PC-3 (cell line): ENCODE data around the gene MPL. TPM values are rescaled to one million over a fixed set of nuclear protein-coding genes. Genes with fewer than 3 reads are reported as not detected.

Experiments
- ATAC-seq: fragments of 200-7000 bp; cut with Tn5 transposase; 2 replicates; pipeline ENCODE4 v1.9.1; 2020; ENCODE audit warnings: mild to moderate bottlenecking, moderate library complexity
- BruUV-seq: library from RNA; stranded (reverse); fragments of 400-500 nt; replicated peaks from 2 replicates; lab custom pipeline; 2021; lab: Mats Ljungman, UMichigan
- CTCF ChIA-PET: fragments of 300-600 bp; sonication (Branson Sonifier 250); formaldehyde crosslinking; loops from one replicate; lab custom pipeline; 2022; ENCODE audit warnings: antibody characterized with exemption; lab: Charles Lee
- POLR2A ChIA-PET: fragments of 300-600 bp; sonication (Branson Sonifier 250); formaldehyde crosslinking; loops from one replicate; lab custom pipeline; 2022; ENCODE audit warnings: antibody characterized with exemption; ENCODE audit not compliant: unreplicated experiment; lab: Charles Lee
- DNase-seq: peaks from one replicate; pipeline ENCODE4 v3.0.0-alpha.2; 2015
- H2AFZ ChIP-seq: fragments of 300-600 bp; sonication (generic); 2 replicates; pipeline ENCODE4 v1.6.0; 2016; ENCODE audit warnings: antibody characterized with exemption, low read length
- H3F3A ChIP-seq: fragments of 300-600 bp; sonication (generic); one replicate; pipeline ENCODE4 v1.6.0; 2017; ENCODE audit warnings: antibody characterized with exemption, low read length, control low read depth, mild to moderate bottlenecking; ENCODE audit not compliant: unreplicated experiment
- H3K27ac ChIP-seq: fragments of 300-600 bp; sonication (generic); 2 replicates; pipeline ENCODE4 v1.5.1; 2016; ENCODE audit warnings: mild to moderate bottlenecking, low read length
- H3K27me3 ChIP-seq: fragments of 300-600 bp; sonication (generic); 2 replicates; pipeline ENCODE4 v1.6.1; 2016; ENCODE audit warnings: low read length, mixed read lengths
- H3K36me3 ChIP-seq: fragments of 300-600 bp; sonication (generic); 2 replicates; pipeline ENCODE4 v1.6.1; 2016; ENCODE audit warnings: low read depth, mixed run types, low read length, mixed read lengths
- H3K4me1 ChIP-seq: fragments of 300-600 bp; sonication (generic); 2 replicates; pipeline ENCODE4 v1.5.1; 2016; ENCODE audit warnings: low read length; ENCODE audit not compliant: insufficient read depth
- H3K4me2 ChIP-seq: fragments of 300-600 bp; sonication (generic); 2 replicates; pipeline ENCODE4 v1.6.0; 2016; ENCODE audit warnings: low read length
- H3K4me3 ChIP-seq: fragments of 300-600 bp; sonication (generic); 2 replicates; pipeline ENCODE4 v1.5.1; 2016; ENCODE audit warnings: mild to moderate bottlenecking, low read length, mixed read lengths
- H3K79me2 ChIP-seq: fragments of 300-600 bp; sonication (generic); 2 replicates; pipeline ENCODE4 v1.6.1; 2017; ENCODE audit warnings: low read length, mixed read lengths
- H3K9ac ChIP-seq: fragments of 300-600 bp; sonication (generic); 2 replicates; pipeline ENCODE4 v1.6.0; 2016; ENCODE audit warnings: mild to moderate bottlenecking, low read length
- H3K9me2 ChIP-seq: fragments of 300-600 bp; sonication (generic); replicated peaks from 2 replicates; pipeline ENCODE4 v1.6.1; 2016; ENCODE audit warnings: mixed run types, low read length, mixed read lengths
- H3K9me3 ChIP-seq: fragments of 300-600 bp; sonication (generic); 2 replicates; pipeline ENCODE4 v1.6.1; 2016; ENCODE audit warnings: low read length, mixed read lengths
- H4K20me1 ChIP-seq: fragments of 300-600 bp; sonication (generic); 2 replicates; pipeline ENCODE4 v1.6.1; 2016; ENCODE audit warnings: low read length, mixed read lengths
- EZH2 ChIP-seq: fragments of 300-600 bp; sonication (generic); IDR thresholded peaks from one replicate; pipeline ENCODE4 v1.6.1; 2017; ENCODE audit warnings: antibody characterized with exemption, mild to moderate bottlenecking, low read length; ENCODE audit not compliant: unreplicated experiment
- EZH2phosphoT487 ChIP-seq: fragments of 300-600 bp; sonication (generic); IDR thresholded peaks from 2 replicates; pipeline ENCODE4 v1.6.1; 2018; ENCODE audit warnings: mild to moderate bottlenecking, antibody characterized with exemption, low read length, borderline replicate concordance
- intact Hi-C: fragments of 100-400 bp; cut with micrococcal nuclease; formaldehyde crosslinking; loops from 2 replicates; pipeline ENCODE4 v1.9.0; 2023
- total RNA-seq: library from RNA; depleted of rRNA; stranded (reverse); fragments of >200 nt; gene quantifications from 2 replicates; pipeline ENCODE4 v1.2.3, GENCODE V29; 2014
- TF ChIP-seq, protein P1 (sequence below): fragments of 300-600 bp; sonication (generic); conservative IDR thresholded peaks from 2 replicates; pipeline ENCODE4 v1.5.1; 2017; ENCODE audit warnings: antibody characterized with exemption, low read depth, mild to moderate bottlenecking, low read length

Gene MPL
- total RNA-seq, 1 experiment from 2014 or later = not detected

GRCh38 chr1:43331688-43332087, 5.9 kb upstream of the MPL start:
- no TSS peak for BruUV-seq
- intact Hi-C loops = no loop called here
- no peaks in the 10 kb centered on the region for H3F3A ChIP-seq

GRCh38 chr1:43334453-43335205, 3.0 kb upstream of the MPL start:
- CTCF ChIA-PET = no interaction called here
- Histone ChIP-seq H3K4me1 (peaks cover 8% of the 10 kb centered on the region), H3K4me2 (no peak overlapping the region), H3K9ac (no peak overlapping the region), H4K20me1 (no peaks in the 10 kb centered on the region), H3K36me3 (no peaks in the 10 kb centered on the region), H3K4me3 (no peak overlapping the region), H3K9me3 (no peaks in the 10 kb centered on the region), H3K27ac (no peak overlapping the region), H3F3A (no peaks in the 10 kb centered on the region), H2AFZ (no peak overlapping the region), H3K27me3 (no peaks in the 10 kb centered on the region), H3K9me2 (no peaks in the 10 kb centered on the region), H3K79me2 (no peaks in the 10 kb centered on the region)
- POLR2A ChIA-PET = no interaction called here
- intact Hi-C loops = no loop called here
- no peak for TF ChIP-seq EZH2
- TF ChIP-seq, protein P1, sequence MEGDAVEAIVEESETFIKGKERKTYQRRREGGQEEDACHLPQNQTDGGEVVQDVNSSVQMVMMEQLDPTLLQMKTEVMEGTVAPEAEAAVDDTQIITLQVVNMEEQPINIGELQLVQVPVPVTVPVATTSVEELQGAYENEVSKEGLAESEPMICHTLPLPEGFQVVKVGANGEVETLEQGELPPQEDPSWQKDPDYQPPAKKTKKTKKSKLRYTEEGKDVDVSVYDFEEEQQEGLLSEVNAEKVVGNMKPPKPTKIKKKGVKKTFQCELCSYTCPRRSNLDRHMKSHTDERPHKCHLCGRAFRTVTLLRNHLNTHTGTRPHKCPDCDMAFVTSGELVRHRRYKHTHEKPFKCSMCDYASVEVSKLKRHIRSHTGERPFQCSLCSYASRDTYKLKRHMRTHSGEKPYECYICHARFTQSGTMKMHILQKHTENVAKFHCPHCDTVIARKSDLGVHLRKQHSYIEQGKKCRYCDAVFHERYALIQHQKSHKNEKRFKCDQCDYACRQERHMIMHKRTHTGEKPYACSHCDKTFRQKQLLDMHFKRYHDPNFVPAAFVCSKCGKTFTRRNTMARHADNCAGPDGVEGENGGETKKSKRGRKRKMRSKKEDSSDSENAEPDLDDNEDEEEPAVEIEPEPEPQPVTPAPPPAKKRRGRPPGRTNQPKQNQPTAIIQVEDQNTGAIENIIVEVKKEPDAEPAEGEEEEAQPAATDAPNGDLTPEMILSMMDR = no peak
- TF ChIP-seq EZH2phosphoT487 = no peak
- DNase-seq (no peak), ATAC-seq (no peak)
- no TSS peak for BruUV-seq

More at GRCh38 chr1:43331688-43332087, 5.9 kb upstream of the MPL start:
- H3K27me3 ChIP-seq = no peaks in the 10 kb centered on the region
- ChIA-PET CTCF (no interaction called here), POLR2A (no interaction called here)
- no peak overlapping the region for H2AFZ ChIP-seq
- no peak overlapping the region for H3K4me2 ChIP-seq
- H4K20me1 ChIP-seq = no peaks in the 10 kb centered on the region
- no peaks in the 10 kb centered on the region for H3K9me2 ChIP-seq
- H3K4me1 ChIP-seq = peaks cover 8% of the 10 kb centered on the region
- ATAC-seq (no peak), DNase-seq (no peak)
- H3K27ac ChIP-seq = no peak overlapping the region
- H3K9me3 ChIP-seq = no peaks in the 10 kb centered on the region
- no peak overlapping the region for H3K4me3 ChIP-seq
- TF ChIP-seq EZH2 = no peak
- no peak for TF ChIP-seq EZH2phosphoT487
- TF ChIP-seq, protein P1 = no peak
- no peaks in the 10 kb centered on the region for H3K36me3 ChIP-seq
- H3K9ac ChIP-seq = no peak overlapping the region
- H3K79me2 ChIP-seq = no peaks in the 10 kb centered on the region

DNA sequence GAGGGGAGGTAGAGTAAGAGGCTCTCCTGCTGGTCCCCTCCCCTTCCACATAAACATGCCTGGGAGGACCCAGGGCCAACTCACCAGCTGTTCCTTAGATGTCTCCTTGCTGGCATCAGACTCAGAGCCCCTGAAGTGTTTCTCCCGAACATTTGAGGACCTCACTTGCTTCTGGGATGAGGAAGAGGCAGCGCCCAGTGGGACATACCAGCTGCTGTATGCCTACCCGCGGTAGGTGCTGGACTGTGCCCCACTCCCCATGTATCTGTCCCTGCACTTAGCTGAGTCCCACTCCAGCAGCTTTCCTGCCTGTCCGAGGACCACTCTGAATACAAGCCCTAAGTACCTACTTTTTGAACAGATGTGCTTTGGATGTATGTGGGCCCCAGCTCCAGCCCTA, 383 bp downstream of the MPL start:
- TF ChIP-seq EZH2 (no peak), EZH2phosphoT487 (no peak)
- TF ChIP-seq, protein P1 = no peak
- Histone ChIP-seq H3K4me2 (no peak overlapping the region), H3K27ac (no peak overlapping the region), H3K9me2 (no peaks in the 10 kb centered on the region), H3K9me3 (no peaks in the 10 kb centered on the region), H3K36me3 (no peaks in the 10 kb centered on the region), H3K79me2 (no peaks in the 10 kb centered on the region), H3K9ac (no peak overlapping the region), H3K4me3 (no peak overlapping the region), H4K20me1 (no peaks in the 10 kb centered on the region), H2AFZ (no peak overlapping the region), H3K4me1 (no peaks in the 10 kb centered on the region), H3F3A (no peaks in the 10 kb centered on the region), H3K27me3 (no peaks in the 10 kb centered on the region)
- BruUV-seq = no TSS peak
- ChIA-PET CTCF (no interaction called here), POLR2A (no interaction called here)
- DNase-seq (no peak), ATAC-seq (no peak)
- intact Hi-C loops = no loop called here
